Coronary artery (tissue), 2 donors: ENCODE data around the gene ABCF3.

Source experiments
- DNase-seq: peaks from one replicate; pipeline ENCODE4 v3.0.0-alpha.2; 2017; ENCODE audit warnings: low spot score
- H3K27ac ChIP-seq, 2 donors: fragments of 200-600 bp; sonication (generic); one replicate each; pipeline ENCODE4 v1.5.1; 2016 to 2019
- H3K4me3 ChIP-seq: fragments of 200-600 bp; sonication (generic); 2 replicates; pipeline ENCODE4 v1.5.1; 2016; ENCODE audit warnings: mild to moderate bottlenecking, moderate library complexity
- TF ChIP-seq, protein P1 (sequence below): fragments of 200-600 bp; sonication (generic); IDR thresholded peaks from one replicate; pipeline ENCODE4 v1.5.1; 2019; ENCODE audit warnings: antibody characterized with exemption

ABCF3 gene

DNA sequence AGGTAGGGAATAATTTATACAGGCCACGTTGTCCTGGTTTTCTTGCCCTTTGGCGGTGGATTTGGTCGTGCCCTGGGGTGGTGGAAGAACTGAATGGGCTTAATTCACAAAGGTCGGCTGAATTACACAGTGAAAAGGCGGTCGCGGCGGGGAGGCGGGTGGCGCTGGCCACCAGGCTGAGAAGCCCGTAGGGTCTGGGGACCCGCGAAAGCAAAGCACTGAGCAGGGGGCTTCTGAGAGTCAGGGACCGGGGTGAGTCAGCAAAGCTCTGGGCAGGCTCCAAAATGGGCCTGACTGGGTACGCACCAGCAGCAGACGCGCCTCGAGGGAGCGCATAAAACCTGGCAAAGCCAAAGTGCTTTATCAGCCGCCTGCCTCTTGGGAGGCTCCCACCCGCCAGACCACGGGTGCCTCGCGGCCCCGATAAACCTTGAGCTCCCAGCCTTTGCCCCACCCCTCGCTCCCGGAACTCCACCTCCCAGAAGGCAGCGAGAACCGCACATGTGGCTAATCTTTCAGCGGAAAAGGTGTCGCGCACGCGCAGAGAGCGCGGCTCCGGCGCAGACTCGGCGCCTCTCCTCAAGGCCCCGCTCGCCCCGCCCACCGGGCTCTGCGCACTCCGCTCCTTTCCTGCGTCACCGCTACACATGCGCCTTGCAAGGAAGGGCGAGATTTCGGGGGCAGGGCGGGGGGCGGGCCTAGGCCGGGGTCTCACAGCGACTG, 377 bp upstream of the ABCF3 start:
- Histone ChIP-seq H3K27ac (peak overlapping the region; percentile 91 to 93), H3K4me3 (peak overlapping the region; percentile 98)
- DNase-seq, result peak; percentile 100
- TF ChIP-seq, protein P1, sequence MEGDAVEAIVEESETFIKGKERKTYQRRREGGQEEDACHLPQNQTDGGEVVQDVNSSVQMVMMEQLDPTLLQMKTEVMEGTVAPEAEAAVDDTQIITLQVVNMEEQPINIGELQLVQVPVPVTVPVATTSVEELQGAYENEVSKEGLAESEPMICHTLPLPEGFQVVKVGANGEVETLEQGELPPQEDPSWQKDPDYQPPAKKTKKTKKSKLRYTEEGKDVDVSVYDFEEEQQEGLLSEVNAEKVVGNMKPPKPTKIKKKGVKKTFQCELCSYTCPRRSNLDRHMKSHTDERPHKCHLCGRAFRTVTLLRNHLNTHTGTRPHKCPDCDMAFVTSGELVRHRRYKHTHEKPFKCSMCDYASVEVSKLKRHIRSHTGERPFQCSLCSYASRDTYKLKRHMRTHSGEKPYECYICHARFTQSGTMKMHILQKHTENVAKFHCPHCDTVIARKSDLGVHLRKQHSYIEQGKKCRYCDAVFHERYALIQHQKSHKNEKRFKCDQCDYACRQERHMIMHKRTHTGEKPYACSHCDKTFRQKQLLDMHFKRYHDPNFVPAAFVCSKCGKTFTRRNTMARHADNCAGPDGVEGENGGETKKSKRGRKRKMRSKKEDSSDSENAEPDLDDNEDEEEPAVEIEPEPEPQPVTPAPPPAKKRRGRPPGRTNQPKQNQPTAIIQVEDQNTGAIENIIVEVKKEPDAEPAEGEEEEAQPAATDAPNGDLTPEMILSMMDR, result no peak

DNA sequence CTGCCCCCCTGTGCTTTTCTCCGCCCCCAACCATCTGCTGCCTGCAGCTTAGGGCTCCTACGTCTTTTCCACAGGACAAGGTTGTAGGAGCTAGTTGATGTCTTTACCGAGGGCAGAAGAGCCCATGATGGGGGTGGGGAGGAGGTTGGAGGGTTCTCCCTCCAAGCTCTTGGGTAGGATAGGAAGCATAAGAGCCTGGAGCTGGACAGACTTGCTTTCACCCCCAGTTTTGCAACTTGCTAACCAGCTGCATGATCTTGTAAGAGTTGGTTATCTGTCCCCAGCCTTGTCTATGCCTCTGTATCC, 856 bp downstream of the ABCF3 start:
- TF ChIP-seq, protein P1, result no peak
- H3K4me3 ChIP-seq, result peak overlapping the region; percentile 98
- DNase-seq, result no peak
- H3K27ac ChIP-seq, result peak overlapping the region; percentile 91 to 93

DNA sequence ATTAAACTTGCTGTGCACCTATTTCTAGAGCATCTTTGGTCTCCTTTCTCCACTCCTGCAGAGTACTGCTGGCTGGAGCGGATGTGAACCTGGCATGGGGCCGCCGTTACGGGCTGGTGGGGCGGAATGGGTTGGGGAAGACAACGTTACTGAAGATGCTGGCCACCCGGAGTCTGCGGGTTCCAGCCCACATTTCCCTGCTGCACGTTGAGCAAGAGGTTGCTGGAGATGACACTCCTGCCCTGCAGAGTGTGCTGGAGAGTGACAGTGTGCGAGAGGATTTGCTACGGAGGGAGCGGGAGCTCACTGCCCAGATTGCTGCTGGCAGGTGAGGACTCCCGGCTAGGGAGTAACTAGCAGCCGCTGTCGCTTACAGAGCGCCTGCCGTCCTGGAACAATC, 2.1 kb downstream of the ABCF3 start:
- Histone ChIP-seq H3K27ac (no peak overlapping the region), H3K4me3 (no peak overlapping the region)
- DNase-seq, result no peak
- TF ChIP-seq, protein P1, result no peak

DNA sequence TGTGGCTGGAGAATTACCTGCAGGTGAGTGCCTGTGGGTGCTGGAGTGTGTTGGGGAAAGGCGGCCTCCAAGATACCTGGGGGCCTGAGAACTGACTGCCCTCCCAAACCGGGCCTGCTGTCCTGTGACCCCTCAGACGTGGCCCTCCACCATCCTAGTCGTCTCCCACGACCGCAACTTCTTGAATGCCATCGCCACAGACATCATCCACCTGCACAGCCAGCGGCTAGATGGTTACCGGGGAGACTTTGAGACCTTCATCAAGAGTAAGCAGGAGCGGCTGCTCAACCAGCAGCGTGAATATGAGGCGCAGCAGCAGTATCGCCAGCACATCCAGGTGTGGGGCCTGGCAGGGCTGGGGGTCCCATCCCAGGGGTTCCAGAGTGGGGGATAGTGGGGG, 3.4 kb downstream of the ABCF3 start:
- TF ChIP-seq, protein P1, result no peak
- Histone ChIP-seq H3K27ac (no peak overlapping the region), H3K4me3 (no peak overlapping the region)
- no peak for DNase-seq

GRCh38 chr3:184192889-184193288, 6.9 kb downstream of the ABCF3 start:
- no peak overlapping the region for H3K4me3 ChIP-seq
- DNase-seq, result no peak
- TF ChIP-seq, protein P1, result no peak
- H3K27ac ChIP-seq, result no peak overlapping the region

GRCh38 chr3:184193991-184194539, 8.1 kb downstream of the ABCF3 start:
- Histone ChIP-seq H3K27ac (no peak overlapping the region), H3K4me3 (no peak overlapping the region)
- DNase-seq, result no peak
- TF ChIP-seq, protein P1, result no peak

DNA sequence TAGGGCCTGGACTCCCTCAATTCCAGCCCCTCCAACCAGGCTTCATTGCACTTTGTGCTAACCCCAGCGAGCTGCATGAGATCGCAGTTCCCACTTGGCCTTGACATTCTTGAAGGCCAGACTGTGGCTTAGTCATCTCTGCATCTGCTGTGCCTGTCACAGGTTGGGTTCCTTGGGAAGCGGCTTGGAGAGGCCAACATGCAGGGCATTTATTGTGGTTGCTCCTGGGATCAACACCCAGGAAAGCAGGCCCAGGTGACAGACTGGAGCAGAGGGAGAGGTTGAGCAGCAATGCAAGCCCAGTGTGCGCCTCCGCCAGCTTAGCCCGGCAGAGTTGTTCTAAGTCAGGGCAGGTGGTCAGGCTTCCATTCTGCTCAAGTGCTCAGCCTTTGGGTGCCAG, 10.5 kb downstream of the ABCF3 start:
- DNase-seq, result no peak
- H3K4me3 ChIP-seq, result no peak overlapping the region
- H3K27ac ChIP-seq, result no peak overlapping the region
- TF ChIP-seq, protein P1, result no peak
